ENCODE results near the gene PTGFRN.

GRCh38 chr1:116923421-116923820 is 13.7 kb downstream of the PTGFRN start:
- TF ChIP-seq CTCF (conservative IDR thresholded peaks at IDR 0.05; ENCODE audit: low read depth, low read length): no peak
- TF ChIP-seq POLR2A (IDR thresholded peaks at IDR 0.05; ENCODE audit: low read depth, low read length): no peak
- TF ChIP-seq RFX5 (IDR thresholded peaks at IDR 0.05; ENCODE audit: low read depth, low read length): no peak
- TF ChIP-seq MAFK (IDR thresholded peaks at IDR 0.05; ENCODE audit: low read depth, low read length): no peak
- no peak for TF ChIP-seq CEBPB (IDR thresholded peaks at IDR 0.05; ENCODE audit: low read depth, low read length)
- no peak for TF ChIP-seq FOS (IDR thresholded peaks at IDR 0.05; ENCODE audit: low read depth, low read length)
